Bronchial epithelial cell (primary cell): ENCODE measurements around the gene ATP1B2. TPM values are rescaled to one million over a fixed set of nuclear protein-coding genes. Genes with fewer than 3 reads are reported as not detected.

ENCODE experiments used
- DNase-seq: peaks from one replicate; pipeline ENCODE4 v3.0.0-alpha.2; 2010; ENCODE audit warnings: low read depth
- FAIRE-seq: peaks from 2 replicates; lab custom pipeline; 2011; peaks lifted over from hg19 to GRCh38; lab: Jason Lieb, UNC
- H3K27me3 ChIP-seq: 2 replicates; pipeline ENCODE4 v1.5.1; 2011; ENCODE audit warnings: low read length; ENCODE audit not compliant: control insufficient read depth, insufficient read depth
- H3K36me3 ChIP-seq: 2 replicates; pipeline ENCODE4 v1.5.1; 2011; ENCODE audit warnings: low read length; ENCODE audit not compliant: control insufficient read depth, insufficient read depth
- H3K4me3 ChIP-seq: 2 replicates; pipeline ENCODE4 v1.5.1; 2011; ENCODE audit warnings: mild to moderate bottlenecking, low read depth, low read length, control low read depth
- CTCF ChIP-seq: IDR thresholded peaks from 2 replicates; pipeline ENCODE4 v1.5.1; 2011; ENCODE audit warnings: mild to moderate bottlenecking, moderate library complexity, low read length, control low read depth, inconsistent platforms; ENCODE audit not compliant: insufficient read depth, severe bottlenecking
- total RNA-seq: library from RNA; depleted of rRNA; stranded (reverse); fragments of >200 nt; gene quantifications from 2 replicates; pipeline ENCODE4 v1.2.1, GENCODE V29; 2014

Gene ATP1B2
- total RNA-seq, 1 donor from 2014 or later: not detected

GRCh38 chr17:7651097-7651664, 455 bp downstream of the ATP1B2 start:
- no peak for FAIRE-seq
- H3K4me3 ChIP-seq: no peak overlapping the region
- peaks cover 30% of the 10 kb centered on the region for H3K27me3 ChIP-seq
- no peak for DNase-seq
- H3K36me3 ChIP-seq: no peaks in the 10 kb centered on the region
- TF ChIP-seq CTCF: no peak

GRCh38 chr17:7651665-7652387, 1.1 kb downstream of the ATP1B2 start:
- FAIRE-seq (no peak), DNase-seq (no peak)
- Histone ChIP-seq H3K36me3 (no peaks in the 10 kb centered on the region), H3K4me3 (no peak overlapping the region), H3K27me3 (peaks cover 30% of the 10 kb centered on the region)
- no peak for TF ChIP-seq CTCF

DNA sequence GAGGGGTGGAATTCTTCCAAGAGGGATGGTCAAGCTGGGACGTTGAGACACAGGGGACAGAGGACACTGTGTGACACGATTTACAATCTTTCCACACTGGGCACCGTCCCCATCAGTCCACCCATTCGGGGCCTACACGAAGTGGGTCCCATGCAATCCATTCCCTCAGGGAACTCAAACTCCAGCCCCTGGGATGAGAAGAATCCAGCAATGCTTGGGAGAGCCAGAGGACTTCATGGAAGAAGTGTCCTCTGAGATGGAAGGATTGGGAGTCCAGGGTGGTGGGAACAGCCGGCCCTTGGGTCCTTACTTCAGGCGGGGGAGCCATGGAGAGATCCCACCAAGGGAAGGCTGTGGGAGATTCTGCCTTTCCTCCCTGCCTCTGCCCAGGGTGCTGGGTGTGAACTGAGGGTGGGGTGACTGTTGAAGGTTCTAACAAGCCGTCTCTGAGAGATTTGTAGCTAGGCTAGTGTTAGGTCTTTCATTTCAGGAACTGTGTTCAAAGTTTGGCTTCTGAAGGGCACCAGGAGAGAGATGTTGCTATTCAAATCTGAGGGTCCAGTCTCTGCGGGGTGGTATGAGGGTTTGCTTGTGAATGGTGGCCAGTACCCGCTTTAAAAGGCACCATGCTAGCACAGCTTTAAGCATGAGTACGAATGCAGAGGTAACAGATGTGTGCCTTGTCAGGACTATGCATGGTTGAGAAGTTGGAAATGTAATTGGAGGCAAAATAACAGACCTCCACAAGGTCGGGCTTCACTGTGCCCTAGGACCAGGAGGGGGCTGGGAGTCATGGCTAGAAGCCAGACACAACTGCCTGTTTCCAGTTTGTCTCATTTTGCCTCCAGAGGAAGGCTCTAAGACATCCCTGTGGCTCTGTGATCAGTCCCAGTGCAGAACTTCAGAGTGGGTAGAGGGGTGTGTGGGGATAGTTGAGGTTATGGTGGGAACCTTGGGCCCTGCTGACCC, 1.9 kb downstream of the ATP1B2 start:
- Histone ChIP-seq H3K4me3 (no peak overlapping the region), H3K36me3 (no peaks in the 10 kb centered on the region), H3K27me3 (peaks cover 30% of the 10 kb centered on the region)
- FAIRE-seq: peak; percentile 68
- no peak for TF ChIP-seq CTCF
- DNase-seq: no peak

DNA sequence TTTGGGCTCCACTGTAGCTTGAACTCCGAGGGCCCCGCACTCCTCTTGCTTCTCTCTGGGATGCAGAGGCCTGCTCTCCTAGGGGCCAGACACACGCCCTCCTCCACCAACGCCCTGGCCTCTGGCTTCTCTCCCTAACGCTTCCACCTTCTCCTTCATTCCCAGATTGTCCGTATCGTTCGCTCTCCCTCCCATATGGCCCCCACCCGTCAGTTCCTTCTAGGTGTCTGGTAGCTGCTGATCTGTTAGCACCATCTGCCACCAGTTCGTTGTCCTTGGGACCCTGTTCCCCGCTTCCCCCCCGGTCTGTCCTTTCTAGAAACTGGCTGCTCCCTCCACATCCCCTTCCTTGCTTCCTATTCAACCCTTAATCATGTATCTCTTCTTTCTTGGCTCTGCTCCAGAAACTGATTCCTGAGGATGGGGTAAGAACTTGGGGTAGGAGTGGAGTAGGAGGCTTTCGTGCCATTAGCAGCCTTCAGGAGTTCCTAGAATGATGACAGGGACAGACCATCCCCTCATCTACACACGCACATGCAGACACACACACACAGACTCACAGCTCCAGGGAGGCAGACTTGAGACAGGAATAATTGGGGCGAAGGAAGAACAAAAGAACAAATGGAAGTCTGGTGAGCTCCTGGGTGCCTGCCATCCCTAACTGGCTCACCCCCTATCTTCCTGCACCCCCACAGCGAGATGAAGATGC, 4.3 kb downstream of the ATP1B2 start:
- Histone ChIP-seq H3K36me3 (no peaks in the 10 kb centered on the region), H3K4me3 (no peak overlapping the region), H3K27me3 (peaks cover 27% of the 10 kb centered on the region)
- DNase-seq (no peak), FAIRE-seq (no peak)
- no peak for TF ChIP-seq CTCF

GRCh38 chr17:7655541-7655840, 4.8 kb downstream of the ATP1B2 start:
- peaks cover 22% of the 10 kb centered on the region for H3K27me3 ChIP-seq
- TF ChIP-seq CTCF: no peak
- FAIRE-seq: no peak

More at GRCh38 chr17:7655541-7655840, 4.8 kb downstream of the ATP1B2 start:
- Histone ChIP-seq H3K36me3 (no peaks in the 10 kb centered on the region), H3K4me3 (no peak overlapping the region)
- no peak for DNase-seq
